ENCODE measurements around the gene GLT8D1.
"Not testable (repeated sequence)": the region's sequence is repeated elsewhere in the genome, so short reads cannot be mapped to it uniquely, and the experiment has no call there.

Gene GLT8D1

DNA sequence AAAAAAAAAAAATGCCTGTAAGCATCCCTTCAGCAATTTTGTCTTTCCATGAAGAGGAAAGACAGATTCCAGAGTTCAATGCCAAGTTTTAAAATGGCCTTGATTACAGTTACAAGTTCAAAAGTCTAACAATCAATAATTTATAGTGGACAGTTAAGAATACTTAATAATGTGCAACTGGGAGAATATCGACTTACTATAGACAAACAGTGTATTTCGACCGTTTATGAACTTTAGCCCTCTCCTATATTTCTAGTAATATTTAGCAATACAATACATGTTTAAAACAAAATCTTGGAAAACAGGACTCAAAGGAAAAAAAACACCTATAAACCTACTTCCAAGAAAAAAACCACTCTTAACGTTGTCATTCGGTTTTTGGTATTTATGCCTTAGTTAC lies 21.4 kb downstream of the GLT8D1 start:
- in situ Hi-C loops (cut with MboI; ENCODE audit: low sequenced_read_pairs), result no loop called here

DNA sequence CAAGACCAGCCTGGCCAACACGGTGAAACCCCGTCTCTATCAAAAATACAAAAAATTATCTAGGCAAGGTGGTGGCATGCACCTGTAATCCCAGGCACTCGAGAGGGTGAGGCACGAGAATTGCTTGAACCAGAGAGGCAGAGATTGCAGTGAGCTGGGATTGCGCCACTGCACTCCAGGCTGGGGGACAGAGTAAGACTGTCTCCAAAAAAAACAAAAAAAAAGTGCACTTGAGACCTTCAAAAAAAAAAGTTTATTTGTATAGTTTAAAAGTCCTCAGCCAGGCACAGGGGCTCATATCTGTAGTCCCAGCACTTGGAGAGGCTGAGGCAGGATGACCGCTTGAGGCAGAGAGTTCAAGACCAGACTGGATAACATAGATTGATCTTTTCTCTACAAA lies 22.0 kb downstream of the GLT8D1 start:
- in situ Hi-C loops (cut with MboI; ENCODE audit: low sequenced_read_pairs), result no loop called here

DNA sequence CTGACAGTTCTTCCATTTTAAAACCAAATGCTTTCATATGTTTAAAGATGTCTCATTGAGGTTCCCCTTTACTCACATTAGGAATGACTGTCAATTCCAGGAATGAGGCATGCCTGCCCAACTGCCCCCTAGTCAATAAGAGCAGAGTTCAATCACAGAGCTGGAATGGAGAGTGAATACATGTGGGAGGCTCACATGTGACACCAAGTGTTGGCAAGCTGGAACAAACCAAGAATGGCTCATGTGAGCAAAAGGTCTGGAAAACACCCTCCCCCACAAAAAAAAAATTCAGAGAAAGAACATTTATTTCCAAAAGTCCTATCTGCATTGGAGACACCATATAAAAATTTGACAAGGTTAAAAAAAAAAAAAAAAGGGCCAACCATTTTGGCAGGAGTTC lies 23.6 kb downstream of the GLT8D1 start:
- in situ Hi-C loops (cut with MboI; ENCODE audit: low sequenced_read_pairs), result no loop called here

DNA sequence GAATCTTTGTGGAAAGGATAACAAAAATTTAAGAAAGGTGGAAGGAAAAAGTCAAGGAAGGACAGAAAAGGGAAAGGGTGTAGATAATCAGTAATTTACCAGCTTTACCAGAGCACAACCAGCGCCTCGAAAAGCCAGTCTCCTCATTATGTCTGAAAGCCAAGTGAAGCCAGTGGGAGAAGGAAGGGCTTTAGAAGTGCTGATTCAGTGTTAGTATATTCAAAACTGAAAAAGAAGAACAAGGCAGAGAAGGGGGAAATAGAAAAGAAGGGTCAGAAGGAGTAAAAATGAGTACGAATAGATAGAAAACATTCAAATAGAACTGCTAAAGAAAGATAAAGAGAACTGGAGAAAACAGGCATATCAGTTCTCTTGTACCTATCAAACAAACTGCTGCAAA lies 24.0 kb downstream of the GLT8D1 start:
- in situ Hi-C loops (cut with MboI; ENCODE audit: low sequenced_read_pairs), result no loop called here

DNA sequence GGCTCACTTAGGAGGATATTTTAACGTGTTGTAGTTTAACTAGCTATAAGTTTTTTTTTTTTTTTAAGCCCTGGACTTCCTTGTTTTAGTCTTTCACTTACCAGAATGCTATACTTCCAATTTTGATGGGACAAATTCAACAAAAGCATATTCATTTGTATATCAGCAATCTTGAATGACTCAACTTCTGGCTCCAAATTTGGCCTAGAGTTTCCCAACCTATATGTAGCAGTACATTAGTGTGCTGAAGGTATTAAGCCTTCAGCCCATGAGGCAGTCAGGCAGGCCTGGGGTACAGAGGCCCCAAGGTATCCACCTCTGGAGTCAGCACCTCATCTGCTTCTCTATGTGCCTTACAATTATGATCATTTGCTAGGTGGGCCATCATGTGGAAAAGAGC lies 25.8 kb downstream of the GLT8D1 start:
- in situ Hi-C loops (cut with MboI; ENCODE audit: low sequenced_read_pairs), result no loop called here

DNA sequence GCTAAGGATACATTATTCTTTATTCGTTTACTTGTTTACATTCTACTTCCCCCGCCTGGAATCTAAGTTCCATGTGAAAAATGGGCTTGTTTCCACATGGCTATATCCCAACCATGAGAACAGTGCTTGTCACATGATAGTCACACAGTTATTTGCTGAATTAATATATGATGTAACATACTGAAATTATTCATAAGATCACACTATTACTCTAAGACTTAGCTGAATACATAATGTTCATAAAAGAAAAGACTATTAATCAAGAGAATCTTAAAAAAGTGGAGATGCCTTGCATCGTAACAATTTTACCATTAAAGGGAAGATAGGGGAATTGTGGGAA lies 26.4 kb downstream of the GLT8D1 start:
- in situ Hi-C loops (cut with MboI; ENCODE audit: low sequenced_read_pairs), result no loop called here

DNA sequence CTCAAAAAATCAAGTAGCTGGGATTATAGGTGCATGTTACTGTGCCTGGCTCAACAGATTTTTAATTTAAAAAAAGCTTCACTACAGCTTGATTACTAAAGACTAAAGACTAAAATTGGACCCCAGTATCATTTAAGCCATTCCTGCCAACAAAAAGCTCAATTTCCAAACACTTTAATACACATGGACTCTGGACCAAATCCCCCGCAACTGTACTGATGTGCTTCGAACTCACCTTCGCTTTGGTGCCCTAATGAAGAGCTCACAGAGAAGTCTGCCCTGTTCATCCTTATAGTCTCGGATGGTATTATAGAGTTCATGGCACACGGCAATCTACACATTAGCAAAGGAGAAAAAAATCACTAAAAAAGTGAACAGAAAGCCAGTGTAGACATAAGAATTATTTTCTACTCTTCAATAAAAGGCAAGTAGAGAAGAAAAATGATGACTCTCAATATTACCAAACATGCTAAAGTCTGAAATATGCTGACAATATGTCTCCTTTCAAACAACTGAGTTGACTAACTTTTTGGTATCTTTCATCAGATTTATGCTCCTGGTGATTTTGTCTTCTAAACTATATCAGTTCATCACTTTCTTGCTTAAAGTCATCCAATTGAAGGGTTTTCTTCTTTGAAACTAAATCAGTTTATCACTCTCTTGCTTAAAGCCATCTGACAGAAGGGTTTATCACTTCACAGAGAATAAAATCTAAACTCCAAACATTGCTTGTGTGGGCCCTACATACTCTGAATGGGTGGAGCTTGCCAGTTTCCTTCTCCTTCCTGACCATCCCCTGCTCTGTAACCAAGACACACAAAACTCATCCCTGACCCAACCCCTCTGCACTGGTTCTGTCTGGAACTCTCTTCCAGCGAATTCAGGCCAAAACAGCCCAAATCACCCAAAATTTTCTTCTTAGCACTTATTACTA lies 27.1 kb downstream of the GLT8D1 start:
- in situ Hi-C loops (cut with MboI; ENCODE audit: low sequenced_read_pairs), result no loop called here

DNA sequence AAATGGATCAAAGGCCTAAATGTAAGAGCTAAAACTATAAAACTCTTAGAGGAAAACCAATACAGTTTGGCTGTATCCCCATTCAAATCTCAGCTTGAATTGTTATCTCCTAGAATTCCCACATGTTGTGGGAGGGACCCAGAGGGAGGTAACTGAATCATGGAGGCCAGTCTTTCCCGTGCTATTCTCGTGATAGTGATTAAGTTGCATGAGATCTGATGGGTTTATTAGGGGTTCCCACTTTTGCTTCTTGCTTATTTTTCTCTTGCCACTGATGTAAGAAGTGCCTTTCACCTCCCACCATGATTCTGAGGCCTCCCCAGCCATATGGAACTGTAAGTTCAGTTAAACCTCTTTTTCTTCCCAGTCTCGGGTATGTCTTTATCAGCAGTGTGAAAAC lies 29.4 kb downstream of the GLT8D1 start:
- in situ Hi-C loops (cut with MboI; ENCODE audit: low sequenced_read_pairs), result not testable (repeated sequence)

DNA sequence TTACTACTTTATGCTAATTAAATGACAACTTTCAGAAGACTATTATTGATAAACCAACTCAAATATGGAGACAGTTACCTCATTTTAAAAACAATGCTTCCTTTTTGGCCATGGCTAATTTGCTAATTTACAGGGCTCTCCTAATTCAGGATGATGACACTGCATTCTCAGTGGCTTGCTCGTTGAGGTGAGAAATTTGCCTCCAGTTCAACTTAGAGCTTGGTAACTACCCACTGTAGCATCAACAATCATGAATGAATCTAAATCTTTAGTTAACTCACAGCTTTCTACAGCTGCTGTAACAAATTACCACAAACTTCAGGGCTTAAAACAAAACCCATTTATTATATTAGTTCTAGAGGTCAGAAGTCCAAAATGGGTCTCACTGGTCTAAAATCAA lies 33.9 kb downstream of the GLT8D1 start:
- in situ Hi-C loops (cut with MboI; ENCODE audit: low sequenced_read_pairs), result no loop called here

DNA sequence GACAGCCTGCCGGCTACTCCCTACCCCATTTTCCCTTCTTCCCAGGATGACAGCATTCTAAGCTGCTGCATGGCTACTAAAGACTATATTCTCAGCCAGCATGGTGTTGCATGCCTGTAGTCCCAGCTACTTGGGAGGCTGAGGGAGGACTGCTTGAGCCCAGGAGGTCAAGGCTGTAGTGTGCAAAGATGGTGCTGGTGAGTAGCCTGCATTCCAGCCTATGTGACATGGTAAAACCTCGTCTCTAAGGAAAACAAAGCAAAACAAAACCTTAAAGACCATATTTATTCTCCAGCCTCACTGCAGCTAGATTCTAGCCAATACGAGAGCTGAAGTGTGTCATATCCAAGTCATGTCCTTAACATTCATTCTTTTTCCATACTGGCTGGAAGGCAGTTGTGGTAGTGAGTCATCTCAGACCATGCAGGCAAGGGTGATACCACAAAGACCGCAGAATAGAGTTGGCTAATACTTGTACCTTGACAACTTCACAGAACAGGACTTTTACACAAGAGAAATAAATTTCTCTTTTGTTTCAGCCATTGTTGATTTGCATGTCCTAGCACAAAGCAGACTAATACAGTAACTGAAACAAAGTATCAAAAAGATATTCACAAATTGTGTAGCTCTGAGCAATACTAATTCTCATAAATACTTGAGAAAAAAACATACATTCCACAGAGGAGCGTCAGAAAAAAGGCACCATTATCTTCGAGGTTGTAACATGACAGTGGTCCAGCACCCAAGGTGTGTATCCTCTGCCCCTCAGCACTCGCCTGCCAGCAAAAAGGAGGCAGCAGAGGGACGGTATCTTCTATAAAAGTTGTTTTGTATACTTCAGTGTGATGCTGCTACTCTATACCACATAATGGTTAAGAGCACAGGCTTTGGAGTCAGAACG lies 34.7 kb downstream of the GLT8D1 start:
- in situ Hi-C loops (cut with MboI; ENCODE audit: low sequenced_read_pairs), result no loop called here

DNA sequence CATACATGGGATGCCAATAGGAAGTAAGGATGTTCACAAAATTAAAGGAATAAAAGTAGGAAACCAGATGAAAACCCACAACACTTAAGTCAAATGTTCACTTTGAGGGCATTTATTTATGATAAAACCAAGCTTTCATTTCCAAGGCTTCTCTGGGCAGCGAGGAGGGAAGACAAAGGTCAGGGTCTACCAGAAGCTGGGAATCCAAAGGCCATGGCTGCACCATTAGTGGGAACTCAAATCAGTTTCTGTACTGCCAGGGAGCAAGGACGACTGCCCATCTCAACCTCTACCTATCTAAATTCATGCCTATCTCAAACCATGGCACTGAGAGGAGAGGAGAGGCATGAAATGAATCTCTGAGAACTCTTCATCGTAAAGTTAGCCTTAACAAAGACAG lies 42.5 kb downstream of the GLT8D1 start:
- in situ Hi-C loops (cut with MboI; ENCODE audit: low sequenced_read_pairs), result no loop called here

DNA sequence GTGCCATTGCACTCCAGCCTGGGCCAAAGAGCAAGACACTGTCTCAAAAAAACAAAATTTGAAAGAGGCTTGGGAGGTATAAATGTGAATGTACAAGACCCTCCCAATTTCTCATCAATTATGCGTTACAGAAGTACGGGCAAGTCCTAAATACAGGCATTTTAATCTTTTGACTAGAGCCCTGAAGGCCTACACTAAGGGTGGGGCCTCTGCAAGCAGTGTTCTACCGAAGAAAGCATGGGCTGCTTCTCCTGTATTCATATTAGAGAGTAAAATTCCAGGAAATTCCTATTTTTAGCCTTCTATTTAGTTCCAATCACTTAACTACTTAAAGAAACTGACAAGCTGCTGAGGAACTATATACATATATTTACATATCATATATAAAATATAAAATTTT lies 45.5 kb downstream of the GLT8D1 start:
- in situ Hi-C loops (cut with MboI; ENCODE audit: low sequenced_read_pairs), result no loop called here

DNA sequence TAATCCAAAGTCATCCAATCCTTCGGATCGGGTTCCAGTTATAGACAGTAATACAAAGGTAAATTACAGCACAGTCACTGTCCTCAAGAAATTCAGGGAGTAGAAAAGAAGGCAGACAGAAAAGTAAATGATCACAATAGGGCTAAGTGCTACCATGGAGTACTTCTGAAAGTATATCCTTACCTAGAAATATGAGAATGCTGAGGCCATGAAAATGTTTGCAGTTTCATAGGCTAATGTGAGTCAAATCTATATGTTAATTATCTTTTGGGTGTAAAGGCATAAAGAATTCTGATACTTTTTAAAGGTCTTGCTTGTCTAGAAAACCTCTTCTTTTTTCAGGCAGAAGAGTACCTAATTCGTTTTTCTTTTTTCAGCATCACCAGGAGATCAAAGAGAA lies 49.7 kb downstream of the GLT8D1 start:
- in situ Hi-C loops (cut with MboI; ENCODE audit: low sequenced_read_pairs), result no loop called here

DNA sequence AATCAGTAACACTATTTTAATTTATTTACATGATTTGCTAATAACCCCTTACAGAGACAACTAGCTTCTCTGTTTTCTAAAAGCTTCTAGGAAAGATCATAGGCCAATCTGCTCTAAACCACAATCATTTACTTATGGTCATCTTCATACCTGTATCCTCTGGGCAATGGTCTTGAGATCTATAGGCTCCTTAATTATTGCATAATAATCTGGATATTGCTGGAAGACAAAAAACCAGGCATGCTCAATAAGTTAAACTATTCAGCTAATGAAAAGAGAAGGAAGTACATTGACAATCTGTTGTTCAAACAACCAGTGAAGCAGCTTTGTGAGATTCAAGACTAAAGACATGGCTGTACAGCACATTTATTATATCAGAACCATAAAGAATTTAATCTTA lies 54.0 kb downstream of the GLT8D1 start:
- in situ Hi-C loops (cut with MboI; ENCODE audit: low sequenced_read_pairs), result no loop called here

DNA sequence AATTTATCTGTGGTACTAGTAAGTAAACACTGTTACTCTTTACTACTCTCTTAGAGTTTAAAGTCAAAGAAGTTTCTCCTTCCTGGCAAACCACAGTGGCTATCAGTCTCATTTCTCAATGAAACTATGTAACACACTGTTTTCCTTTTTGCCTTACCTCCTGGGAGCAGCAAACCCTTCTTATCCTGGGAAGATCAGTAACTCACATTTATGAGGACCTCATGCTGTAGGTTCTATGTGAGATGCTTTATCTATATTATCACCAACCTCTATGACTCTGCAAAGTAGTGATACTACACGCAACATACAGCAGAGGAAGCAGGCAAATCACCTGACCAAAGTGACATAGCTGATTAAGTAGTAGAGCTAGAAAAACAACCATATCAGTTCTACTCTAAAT lies 55.2 kb downstream of the GLT8D1 start:
- in situ Hi-C loops (cut with MboI; ENCODE audit: low sequenced_read_pairs), result no loop called here

DNA sequence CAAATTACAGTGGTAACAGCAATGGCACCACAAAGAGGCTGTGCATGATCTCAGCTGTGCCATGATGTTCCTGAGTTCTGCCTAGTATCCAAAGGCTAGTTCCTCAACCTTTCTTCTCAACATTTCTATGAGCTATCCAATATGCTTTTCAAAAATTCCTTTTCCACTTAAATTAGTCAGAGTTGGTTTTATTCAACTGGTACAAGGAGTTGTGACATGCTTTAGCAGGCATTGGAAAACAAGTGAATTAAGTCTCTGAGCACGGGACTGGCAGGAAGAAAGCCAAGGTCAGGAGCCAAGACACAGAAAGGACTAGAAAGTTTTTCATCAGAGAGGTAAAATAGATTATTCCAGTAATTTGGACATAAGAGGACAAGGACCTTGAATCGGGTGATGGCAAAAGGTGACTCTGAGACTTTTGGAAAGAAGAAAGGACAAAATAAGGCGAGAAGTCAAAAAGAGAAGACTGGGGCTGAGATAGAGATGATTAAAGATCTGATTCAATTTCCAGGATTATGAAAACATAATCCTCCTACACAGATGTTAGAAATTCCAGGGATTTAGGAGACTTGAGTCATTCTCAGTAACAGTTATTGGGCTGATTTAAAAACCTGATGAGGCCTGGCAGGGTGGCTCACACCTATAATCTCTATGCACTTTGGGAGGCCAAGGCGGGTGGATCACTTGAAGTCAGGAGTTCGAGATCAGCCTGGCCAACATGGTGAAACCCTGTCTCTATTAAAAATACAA lies 56.0 kb downstream of the GLT8D1 start:
- in situ Hi-C loops (cut with MboI; ENCODE audit: low sequenced_read_pairs), result no loop called here

DNA sequence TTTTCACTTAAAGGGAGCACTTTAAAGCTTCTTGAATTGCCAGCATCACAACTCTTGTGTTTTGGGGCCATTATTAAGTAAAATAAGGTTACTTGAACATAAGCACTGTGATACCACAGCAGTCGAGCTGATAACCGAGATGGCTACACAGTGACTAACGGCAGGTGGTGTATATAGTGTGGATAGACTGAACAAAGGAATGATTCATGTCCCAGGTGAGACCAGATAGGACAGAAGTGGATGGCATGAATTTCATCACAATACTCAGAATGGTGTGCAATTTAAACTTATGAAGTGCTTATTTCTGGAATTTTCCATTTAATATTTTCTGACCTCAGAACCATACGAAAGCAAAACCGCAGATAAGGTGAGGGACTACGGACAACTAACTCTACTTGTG lies 60.0 kb downstream of the GLT8D1 start:
- in situ Hi-C loops (cut with MboI; ENCODE audit: low sequenced_read_pairs), result no loop called here
